Limb (tissue), 2 donors: ENCODE results near the gene FRMD5.

ENCODE experiments used
- DNase-seq, 2 donors: peaks; one replicate each; pipeline ENCODE4 v3.0.0-alpha.2; 2016; ENCODE audit errors: extremely low spot score in 2 of 2

FRMD5 gene

DNA sequence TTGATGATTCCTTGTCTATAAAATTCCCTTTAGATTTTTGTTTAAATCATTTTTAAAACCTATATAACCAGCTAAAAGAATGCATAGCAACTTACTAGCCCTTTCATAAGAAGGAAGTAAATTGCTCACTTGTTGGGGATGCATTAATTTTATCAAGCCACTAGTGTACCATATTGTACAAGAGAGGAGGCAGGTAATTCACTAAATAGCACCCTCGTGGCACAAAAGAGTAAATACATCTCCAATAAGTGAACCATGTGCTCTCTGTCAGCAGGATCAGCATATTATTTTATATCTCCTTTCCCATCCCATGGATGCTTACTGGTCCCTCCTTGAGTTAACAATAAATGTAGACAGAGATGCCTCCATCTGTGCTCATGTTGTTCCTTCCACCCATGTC is 34.3 kb downstream of the FRMD5 start:
- no peak for DNase-seq

DNA sequence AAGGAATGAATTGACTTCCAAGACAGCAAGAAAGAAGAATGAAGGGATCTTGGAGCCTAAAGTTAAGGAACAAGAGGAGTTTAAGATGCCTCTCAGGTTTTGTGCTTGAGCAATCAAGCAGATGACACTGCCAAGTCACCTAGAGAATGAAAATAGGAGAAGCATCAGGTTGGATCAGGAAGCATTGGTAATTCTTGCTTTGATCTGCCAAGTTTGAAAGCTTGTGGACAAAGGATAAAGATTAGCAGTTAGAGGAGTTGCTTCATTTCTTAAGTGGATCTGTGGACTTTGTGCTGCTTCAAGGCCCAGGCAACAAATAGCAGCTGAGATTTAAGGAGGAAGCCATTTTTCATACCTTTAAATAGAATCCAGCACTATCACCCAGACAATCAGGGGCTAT is 35.6 kb downstream of the FRMD5 start:
- no peak for DNase-seq

DNA sequence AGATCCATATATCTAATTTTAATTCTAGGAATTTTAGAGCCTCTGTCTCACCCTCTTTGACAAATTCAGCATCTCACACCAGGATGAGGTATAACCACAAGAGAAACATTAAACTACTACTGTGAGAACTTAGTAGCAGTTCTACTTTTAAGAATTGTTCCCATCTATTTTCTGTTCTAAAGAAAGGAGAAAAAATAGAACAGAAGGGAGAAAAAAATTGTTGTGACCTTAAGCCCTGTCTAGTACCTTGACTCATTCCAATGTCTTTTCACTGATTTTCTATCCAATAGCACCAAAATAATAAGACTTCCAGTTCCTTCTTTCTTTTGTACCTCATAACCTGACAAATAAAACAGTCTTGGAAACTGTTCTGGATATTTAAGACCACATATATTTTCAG is 37.0 kb downstream of the FRMD5 start:
- DNase-seq = no peak

DNA sequence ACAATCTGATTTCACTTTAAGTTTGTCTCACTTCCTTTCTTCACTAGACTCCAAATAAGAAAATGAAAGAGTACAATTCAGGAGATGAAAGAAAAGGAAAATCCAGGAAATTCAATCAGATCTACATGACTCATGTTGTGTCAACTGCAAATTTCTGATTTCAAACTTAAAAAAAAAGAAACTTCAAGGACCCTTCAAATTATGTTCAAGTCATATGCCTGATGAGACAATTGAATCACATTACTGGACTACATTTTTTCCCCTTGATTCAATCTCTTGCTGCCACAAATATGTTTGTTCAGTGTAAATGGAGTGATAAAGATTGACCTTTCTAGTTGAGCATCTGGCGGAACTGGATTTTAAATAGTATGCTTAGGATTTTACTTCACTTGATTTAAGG is 37.4 kb downstream of the FRMD5 start:
- DNase-seq = no peak

DNA sequence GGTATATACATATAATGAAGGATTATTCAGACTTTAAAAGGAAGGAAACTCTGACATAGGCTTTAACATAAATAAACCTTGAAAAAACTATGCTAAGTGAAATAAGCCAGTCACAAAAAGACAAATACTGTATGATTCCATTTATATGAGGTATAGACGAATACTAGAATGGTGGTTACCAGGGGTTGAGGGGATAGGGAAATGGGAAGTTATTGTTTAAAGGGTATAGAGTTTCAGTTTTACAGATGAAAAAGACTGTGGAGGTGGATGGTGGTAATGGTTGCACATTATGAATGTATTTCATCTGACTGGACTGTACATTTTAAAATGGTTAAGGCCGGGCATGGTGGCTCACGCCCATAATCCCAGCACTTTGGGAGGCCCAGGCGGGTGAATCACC is 41.7 kb downstream of the FRMD5 start:
- no peak for DNase-seq

DNA sequence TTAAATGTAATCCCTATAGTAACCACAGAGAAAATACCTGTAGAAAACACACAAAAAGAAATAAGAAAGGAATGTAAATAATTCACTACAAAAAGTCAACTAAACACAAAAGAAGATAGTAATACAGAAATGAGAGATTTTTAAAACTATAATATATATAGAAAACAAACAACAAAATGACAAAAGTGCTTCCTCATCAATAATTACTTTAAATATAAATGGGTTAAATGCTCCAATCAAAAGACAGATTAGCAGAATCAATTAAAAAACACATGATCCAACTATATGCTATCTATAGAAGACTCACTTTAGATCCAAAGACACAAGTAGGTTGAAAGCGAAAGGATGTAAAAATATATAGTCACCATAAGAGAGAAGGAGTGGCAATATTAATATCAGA is 45.8 kb downstream of the FRMD5 start:
- no peak for DNase-seq

DNA sequence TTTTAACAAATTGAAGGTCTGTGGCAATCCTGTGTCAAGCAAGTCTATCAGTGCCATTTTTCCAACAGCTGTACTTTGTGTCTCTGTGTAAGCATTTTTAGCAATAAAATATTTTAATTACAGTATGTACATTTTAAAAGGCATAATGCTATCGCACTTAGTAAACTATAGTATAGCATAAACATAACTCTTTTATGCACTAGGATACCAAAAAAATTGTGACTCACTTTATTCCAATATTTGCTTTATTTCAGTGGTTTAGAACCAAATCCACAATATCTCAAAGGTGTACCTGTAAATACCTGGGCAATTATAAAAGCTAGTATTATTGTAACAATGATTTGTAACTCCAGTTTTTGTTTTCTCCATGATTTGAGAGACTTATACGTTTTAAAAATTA is 46.5 kb downstream of the FRMD5 start:
- DNase-seq = no peak

DNA sequence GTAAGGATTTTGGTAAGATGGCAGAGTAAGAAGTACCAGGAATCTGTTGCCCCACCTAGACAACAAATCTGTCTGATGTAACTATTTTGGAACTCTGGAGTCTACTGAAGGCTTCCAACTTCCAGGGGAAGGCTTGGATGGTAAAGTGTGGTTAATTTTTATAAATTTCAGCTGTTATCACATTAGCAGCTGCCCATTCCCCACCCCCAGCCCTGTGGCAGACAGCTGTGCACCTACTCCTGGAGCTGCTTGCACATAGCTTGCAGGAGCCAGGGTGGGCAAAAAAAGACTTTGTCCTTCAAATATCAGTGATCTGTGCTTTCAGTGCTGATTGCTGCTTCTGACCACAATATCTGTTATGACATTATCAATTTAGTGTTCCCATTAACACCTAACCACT is 47.4 kb downstream of the FRMD5 start:
- DNase-seq = peak in 1 of 2 donors; percentile 21

DNA sequence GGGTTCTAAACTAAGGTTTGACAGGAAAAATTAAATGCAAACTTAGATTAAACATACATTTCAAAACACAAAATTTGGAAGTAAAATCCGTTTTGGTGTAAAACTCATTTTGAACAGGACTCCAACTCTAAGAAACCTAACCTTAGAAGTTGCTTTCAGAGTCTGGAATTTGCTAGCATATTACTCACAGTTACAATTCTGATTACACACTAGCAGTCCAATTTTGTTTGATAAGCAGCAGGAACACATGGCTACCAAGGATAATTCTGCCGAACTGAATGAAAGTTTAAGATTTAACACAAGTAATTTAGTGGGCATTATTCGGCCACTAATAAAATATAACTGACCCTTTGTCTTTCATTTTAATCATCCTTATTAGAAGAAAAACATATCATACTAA is 49.6 kb downstream of the FRMD5 start:
- DNase-seq = no peak

DNA sequence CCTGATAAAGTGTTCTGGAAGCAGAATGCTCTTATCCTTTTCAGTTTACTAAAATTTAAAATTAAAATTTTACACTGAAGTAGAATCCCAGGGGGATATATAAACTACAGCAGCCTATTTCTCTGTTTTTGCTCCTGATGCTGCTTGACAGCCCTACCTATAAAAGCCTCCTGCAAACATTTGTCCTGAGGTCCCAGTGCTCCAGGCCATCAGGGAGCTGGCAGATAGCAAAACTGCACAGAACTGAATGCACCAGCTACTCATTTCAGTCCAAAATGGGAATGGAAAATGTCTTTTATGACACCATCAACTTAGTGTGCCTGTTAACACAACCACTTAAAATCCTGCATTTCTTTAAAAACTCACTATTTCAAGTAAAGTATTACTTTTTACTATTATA is 50.1 kb downstream of the FRMD5 start:
- no peak for DNase-seq

DNA sequence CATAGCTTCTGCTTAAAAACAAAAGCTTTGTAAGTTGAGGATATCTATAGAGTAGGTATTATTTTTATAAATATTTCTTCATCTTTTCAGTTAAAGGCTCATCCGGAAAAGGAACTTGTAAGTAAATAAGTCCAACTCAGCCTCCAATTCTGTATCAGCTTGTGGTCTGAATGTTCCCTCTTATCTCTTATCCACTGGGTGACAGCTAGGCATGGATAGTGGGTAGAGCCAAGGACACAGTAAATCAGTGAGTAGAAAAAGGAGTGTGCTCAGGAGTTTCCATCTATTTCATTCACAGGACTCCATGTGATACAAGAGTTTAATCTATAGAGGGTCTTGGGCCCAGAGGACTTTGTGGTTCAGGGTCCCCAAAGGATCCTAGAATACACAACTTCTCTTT is 50.9 kb downstream of the FRMD5 start:
- DNase-seq = no peak

DNA sequence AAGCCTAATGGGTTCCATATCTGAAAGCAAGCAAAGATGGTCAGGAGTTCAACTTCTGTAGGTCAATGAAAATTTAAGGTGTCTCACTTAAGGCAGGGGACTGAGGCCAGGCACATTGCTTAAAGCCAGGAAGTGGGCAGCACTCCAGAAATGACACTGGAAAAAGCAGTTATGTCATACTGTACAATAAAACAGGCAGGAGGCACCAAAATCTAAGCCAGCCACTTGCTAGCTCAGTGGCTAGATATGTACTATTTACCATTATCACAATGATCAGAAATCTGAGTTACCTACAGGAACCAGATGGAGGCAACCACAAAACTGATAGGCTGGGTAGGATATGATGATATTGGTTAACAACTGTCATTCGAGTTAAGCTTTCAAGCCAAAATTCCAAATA is 57.3 kb downstream of the FRMD5 start:
- no peak for DNase-seq

DNA sequence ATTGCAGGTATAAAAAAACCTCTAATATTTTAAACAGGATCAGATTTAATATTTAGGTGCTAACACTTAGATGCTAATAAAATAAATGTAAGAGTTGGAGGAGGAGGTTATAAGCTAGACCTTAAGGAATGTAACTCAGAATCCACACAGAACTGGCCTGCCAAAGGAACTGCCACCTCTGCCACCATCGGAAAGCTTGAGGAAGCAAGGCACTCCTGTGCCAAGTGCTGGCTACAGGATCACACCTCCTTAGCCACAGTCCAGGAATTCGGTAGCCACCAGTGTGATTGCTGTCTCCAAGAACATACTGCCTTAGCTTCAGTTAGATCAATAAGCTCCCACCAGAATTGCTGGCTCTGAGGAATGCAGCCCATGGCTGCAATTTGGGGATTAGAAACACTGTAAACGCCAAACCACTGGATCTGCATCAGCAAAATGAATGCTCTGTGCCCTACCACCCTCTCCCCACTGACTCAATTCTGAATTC is 58.0 kb downstream of the FRMD5 start:
- no peak for DNase-seq

DNA sequence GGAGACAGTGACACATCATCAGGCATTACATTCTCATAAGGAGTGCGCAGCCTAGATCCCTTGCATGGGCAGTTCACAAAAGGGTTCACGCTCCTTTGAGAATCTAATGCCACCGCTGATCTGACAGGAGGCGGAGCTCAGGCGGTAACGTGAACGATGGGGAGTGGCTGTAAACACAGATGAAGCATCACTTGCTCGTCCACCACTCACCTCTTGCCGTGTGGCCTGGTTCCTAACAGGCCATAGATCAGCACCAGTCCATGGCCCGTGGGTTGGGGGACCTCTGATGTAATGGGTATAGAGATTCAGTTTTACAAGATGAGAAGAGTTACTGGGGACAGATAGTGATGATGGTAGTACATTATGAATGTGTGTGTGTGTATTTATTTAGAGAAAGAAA is 63.0 kb downstream of the FRMD5 start:
- DNase-seq = no peak

DNA sequence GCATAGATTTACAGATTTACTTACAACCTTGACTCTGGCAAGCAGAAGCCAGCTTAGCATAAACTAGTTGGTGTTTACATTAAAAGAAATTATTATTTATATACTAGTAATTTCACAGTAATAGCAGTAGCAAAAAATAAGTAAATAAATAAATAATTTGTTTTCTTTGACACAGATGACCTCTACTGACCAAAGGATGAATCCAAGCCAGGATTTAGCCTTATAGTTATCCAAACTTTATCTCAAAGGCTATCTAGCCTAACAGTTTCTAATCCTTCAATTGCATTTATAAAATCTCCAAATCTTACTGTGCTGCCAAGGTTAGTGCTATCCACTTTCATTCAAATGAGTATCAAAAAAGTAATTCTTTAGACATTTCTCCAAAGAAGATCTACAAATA is 64.3 kb downstream of the FRMD5 start:
- no peak for DNase-seq

DNA sequence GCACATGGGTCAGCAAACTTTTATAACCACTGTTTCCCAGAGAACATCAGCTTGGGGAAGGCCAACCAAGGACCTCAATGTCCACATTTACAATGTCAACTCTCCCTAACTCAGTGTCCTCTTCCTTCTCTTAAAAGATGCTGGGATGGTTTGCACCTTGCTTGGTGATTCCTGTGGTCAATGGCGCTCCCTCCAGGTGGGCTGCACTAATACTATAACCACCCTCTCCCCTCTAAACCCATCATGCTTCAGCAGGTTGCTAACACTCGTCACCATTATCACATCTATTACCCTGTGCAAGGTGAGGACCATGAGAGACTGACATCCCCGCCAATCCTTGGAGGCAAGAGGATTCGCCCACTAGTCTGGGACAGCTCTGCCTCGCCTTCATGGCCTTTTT is 65.2 kb downstream of the FRMD5 start:
- DNase-seq = no peak

DNA sequence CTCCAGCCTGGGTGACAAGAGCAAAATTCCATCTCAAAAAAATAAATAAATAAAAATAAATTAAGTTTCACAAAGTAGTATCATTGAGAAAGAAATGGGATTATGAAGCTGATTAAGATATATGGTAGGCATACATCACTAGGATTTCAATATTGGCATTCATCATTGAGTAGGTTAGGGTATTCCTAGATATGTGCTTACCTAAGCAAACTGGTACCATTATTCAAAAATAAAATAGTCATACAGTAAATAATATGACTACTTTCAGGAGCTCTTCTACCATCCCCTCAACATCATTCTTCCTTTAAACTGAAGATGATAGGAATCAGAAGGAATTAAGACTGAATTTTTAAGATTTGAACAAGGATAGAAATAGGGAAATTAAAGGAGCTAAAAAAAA is 66.6 kb downstream of the FRMD5 start:
- DNase-seq = no peak

DNA sequence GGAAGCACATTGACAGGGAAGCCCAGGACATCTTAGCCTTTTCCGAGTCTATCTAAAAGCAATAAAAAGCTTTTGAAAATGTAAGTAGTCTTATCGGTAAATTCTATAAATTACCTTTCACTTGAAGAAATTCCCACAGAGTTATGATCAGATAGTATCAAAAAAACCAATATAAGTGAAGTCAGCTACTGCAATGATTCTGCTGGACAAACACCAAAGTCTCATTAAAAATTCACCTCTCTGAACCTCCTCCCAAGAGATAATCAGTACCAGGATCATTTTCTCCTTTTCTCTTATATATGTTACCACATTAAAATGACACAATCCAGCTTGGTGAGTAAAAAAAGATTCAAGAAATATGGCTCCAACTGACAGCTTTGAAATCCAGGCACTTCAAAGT is 69.2 kb downstream of the FRMD5 start:
- no peak for DNase-seq

DNA sequence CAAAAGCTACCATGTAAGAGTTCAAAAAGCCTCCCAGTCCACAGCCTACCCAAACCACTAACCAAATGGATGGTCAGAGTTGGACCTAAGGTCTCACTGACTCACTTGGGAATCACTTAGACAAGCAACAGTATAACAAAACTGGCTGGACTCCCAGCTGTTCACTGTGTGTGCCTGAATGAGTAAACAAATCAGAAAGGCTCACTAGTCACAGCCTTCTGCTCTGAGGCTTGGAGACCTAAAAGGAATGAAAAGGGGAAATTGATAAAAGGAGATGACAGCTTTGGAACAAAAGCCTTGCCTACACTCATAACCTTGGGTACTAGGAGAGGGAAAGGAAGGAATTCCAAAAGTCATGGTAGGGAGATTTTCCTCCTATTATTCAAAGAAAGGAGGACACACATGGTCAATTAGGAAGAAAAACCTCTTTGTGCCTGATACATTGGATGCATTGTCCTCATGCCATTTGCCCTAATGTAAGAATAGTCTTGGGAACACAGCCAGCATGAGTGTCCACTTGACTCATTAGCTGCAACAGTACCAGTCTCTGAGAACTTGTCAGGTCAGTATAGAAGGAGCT is 92.3 kb downstream of the FRMD5 start:
- no peak for DNase-seq

DNA sequence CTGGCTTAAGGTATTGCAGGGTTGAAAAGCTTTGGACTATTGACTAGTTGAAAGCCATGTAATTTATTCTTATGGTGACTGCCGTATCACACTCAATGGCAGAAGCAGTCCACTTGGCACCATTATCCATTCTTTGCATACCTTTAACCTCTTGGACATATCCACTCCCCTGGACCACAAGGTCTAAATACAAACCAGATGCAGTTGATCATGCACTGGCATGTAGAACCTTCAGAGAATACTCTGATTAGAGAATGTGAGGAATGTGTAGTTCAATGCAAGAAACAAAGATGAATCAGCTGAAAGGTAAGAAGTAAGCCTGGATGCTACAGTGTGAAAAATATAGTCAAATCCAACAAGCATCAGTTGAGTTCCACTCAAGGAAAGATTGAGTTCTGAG is 93.1 kb downstream of the FRMD5 start:
- DNase-seq = no peak

DNA sequence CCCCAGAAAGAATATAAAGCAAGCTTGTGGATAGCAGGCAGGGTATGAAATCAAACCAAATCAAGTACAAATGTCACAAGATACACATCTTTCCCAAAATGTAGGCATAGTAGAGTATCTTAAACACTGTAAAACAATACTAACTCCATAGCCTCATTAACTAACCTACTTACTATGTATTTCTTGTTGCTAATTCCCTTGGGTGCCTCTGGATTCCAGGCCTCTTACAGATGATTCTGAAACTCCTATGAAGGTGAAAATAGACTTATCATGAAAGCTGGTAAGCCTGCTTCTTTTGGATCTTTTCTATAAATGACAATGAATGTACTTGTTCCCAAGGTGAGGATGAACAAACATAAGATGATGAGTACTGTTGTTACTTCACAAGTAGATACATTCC is 93.8 kb downstream of the FRMD5 start:
- no peak for DNase-seq

DNA sequence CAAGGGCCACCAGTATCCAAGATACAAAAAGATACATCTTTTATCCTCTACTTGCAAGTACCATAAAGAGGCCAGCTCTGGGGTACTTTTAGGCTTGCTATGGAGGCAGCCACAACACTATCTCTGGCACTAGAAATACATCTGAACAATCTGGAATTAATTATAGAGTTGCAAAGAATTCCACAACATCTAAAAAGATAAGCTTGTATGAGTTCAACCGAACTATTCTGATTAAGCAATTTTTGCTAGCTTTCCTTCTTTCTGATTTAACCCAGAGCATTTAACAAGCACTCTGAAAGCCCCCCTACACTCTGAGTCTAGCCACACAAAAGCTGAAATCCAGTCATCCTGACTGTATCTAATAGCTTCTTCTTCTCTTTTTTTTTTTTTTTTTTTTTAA is 95.4 kb downstream of the FRMD5 start:
- DNase-seq = no peak

DNA sequence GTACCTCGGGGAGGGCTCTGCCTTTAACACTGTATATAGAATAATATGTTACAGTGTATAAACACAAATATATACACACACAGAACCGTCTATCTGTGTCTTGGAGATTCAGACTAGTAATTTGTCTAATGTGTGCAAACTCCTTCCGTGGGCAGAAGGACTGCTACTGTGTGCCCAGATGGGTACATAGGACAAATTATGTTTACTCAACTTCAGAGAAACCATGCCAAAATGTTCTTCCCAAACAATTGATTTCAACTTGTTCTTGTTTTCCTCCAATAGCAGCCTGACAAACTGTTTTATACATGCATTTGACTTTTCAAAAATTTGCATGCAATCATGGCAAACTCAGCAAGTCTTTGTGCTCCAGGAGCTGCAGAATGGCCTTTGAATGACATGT is 97.5 kb downstream of the FRMD5 start:
- no peak for DNase-seq

DNA sequence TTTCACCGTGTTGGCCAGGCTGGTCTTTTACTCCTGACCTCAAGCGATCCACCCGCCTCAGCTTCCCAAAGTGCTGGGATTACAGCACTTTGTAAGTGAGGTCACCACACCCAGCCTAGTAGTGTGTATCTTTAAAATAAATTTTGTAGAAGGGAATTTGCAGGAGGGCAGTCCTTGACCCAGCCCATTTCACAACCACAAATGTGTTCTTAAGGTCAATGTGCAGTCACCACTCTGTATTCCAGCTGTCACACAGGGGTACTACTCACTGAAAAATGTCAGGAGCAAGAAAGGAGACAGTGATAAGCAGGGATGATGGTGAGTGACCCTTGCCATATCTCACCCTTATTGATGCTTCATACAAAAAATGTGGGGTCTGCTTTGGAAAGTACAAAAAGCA is 98.5 kb downstream of the FRMD5 start:
- no peak for DNase-seq
